ENCODE measurements around the gene CD7.

GRCh38 chr17:82315703-82316358 is 1.6 kb downstream of the CD7 start:
- TF ChIP-seq GTF3C2 (IDR thresholded peaks at IDR 0.05; ENCODE audit: borderline replicate concordance, extremely low read depth, insufficient read length): no peak
- no peak for TF ChIP-seq ETV6 (IDR thresholded peaks at IDR 0.05; ENCODE audit: borderline replicate concordance in 1 of 2, low read depth in 2 of 2, low read length in 1 of 2)
- TF ChIP-seq ETV6 (CRISPR knock-in tag; IDR thresholded peaks at IDR 0.05; ENCODE audit: borderline replicate concordance): no peak

Measured in K562 (cell line).